Thyroid gland (tissue), 4 donors: ENCODE results near the gene UBE2E2.

Experiments used
- CTCF ChIP-seq, 6 experiments: fragments of 200-600 bp in 3 of 6; fragments of 450-650 bp in 3 of 6; sonication (generic) in 3 of 6; IDR thresholded peaks; one replicate each; pipeline ENCODE4 v1.5.1; 2016 to 2019; ENCODE audit warnings: antibody characterized with exemption in 6 of 6, mild to moderate bottlenecking in 2 of 6, inconsistent platforms in 1 of 6, moderate library complexity in 1 of 6
- POLR2A ChIP-seq, 2 donors: fragments of 450-650 bp; IDR thresholded peaks; one replicate each; pipeline ENCODE4 v1.6.1; 2017; ENCODE audit warnings: antibody characterized with exemption in 2 of 2, mild to moderate bottlenecking in 2 of 2, moderate library complexity in 1 of 2

DNA sequence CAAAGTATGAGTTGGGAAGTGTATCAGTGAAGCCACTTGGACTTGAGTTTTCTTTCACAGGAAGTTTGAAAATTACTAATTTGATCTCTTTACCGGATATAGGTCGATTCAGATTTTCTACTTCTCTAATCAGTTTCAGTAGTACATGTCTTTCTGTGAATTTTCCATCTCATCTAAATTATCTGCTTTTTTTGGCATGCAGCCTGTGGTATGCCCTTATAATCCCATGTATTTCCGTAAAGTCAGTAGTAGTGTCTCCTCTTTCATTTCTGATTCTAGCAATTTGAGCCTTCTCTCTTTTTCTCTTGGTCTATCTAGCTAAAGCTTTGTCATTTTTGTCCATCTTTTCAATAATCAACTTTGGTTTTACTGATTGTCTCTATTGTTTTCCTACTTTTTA is 434.2 kb downstream of the UBE2E2 start:
- TF ChIP-seq CTCF (IDR thresholded peaks at IDR 0.05) (no peak), POLR2A (IDR thresholded peaks at IDR 0.05) (no peak)
